ENCODE results near the gene ARID5B.

The ARID5B gene

DNA sequence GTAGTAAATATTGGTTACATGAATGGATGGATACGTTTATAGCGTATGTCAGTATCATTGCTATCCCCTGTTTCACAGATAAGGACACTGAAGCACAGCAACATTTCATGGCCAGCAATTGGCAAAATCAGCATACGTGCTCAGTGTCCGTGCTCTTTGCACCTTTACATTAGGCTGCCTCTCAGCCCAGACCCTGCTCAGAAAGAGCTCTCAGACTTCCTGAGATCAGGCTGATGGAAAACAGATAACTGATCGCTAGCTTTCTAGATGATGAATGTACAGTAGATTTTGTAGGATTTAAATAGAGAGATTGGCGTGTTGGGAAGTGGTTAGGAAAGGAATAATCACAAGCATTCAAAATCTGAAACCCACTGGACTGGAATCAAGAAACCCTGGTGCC lies 106.7 kb downstream of the ARID5B start:
- no peak overlapping the region for H3K27ac ChIP-seq
- no peaks in the 10 kb centered on the region for H3K4me1 ChIP-seq
- no peak overlapping the region for H3K9ac ChIP-seq
- no peak overlapping the region for H2AFZ ChIP-seq
- H3K9me3 ChIP-seq (ENCODE audit: control insufficient read depth, low read length): no peaks in the 10 kb centered on the region
- no peak overlapping the region for H3K4me2 ChIP-seq (ENCODE audit: low read length)
- no peak overlapping the region for H3K4me3 ChIP-seq (ENCODE audit: low read depth, low read length)
- no peaks in the 10 kb centered on the region for H3K27me3 ChIP-seq (ENCODE audit: control insufficient read depth, insufficient read depth, low read length)
- H3K36me3 ChIP-seq (ENCODE audit: control insufficient read depth, insufficient read depth, low read length): no peaks in the 10 kb centered on the region
- no peaks in the 10 kb centered on the region for H3K79me2 ChIP-seq
- TF ChIP-seq, protein P1, sequence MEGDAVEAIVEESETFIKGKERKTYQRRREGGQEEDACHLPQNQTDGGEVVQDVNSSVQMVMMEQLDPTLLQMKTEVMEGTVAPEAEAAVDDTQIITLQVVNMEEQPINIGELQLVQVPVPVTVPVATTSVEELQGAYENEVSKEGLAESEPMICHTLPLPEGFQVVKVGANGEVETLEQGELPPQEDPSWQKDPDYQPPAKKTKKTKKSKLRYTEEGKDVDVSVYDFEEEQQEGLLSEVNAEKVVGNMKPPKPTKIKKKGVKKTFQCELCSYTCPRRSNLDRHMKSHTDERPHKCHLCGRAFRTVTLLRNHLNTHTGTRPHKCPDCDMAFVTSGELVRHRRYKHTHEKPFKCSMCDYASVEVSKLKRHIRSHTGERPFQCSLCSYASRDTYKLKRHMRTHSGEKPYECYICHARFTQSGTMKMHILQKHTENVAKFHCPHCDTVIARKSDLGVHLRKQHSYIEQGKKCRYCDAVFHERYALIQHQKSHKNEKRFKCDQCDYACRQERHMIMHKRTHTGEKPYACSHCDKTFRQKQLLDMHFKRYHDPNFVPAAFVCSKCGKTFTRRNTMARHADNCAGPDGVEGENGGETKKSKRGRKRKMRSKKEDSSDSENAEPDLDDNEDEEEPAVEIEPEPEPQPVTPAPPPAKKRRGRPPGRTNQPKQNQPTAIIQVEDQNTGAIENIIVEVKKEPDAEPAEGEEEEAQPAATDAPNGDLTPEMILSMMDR (IDR thresholded peaks at IDR 0.05): no peak

- Histone ChIP-seq H3K79me2 (no peaks in the 10 kb centered on the region), H3K9ac (no peak overlapping the region), H3K4me3 (ENCODE audit: low read depth, low read length) (no peak overlapping the region), H3K9me3 (ENCODE audit: control insufficient read depth, low read length) (no peaks in the 10 kb centered on the region), H3K4me2 (ENCODE audit: low read length) (no peak overlapping the region), H3K36me3 (ENCODE audit: control insufficient read depth, insufficient read depth, low read length) (no peaks in the 10 kb centered on the region), H2AFZ (no peak overlapping the region), H3K4me1 (no peaks in the 10 kb centered on the region), H3K27ac (no peak overlapping the region), H3K27me3 (ENCODE audit: control insufficient read depth, insufficient read depth, low read length) (no peaks in the 10 kb centered on the region)
- TF ChIP-seq, protein P1 (IDR thresholded peaks at IDR 0.05): no peak
Measured at GRCh38 chr10:62008946-62009345, 107.4 kb downstream of the ARID5B start.

DNA sequence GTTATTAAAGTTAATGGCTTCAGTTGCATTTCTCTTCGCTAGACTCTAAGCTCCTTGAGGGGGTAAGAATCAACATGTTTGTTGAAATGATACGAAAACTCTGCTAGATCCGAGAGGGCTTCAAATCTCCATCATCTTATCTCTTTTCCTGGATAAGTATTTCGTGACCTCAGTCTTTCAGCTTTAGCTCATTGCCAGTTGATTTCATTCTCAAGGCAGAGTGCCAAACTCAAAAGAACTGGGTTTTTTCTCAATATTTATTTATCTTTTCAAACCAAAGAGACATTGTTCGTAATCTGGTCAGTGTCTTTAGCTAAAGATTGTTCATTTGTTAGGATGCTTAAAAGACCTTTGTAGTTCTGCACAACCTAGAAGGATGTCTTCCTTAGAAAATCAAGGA lies 108.9 kb downstream of the ARID5B start:
- Histone ChIP-seq H3K9me3 (ENCODE audit: control insufficient read depth, low read length) (no peaks in the 10 kb centered on the region), H3K27me3 (ENCODE audit: control insufficient read depth, insufficient read depth, low read length) (no peaks in the 10 kb centered on the region), H3K9ac (no peak overlapping the region), H3K36me3 (ENCODE audit: control insufficient read depth, insufficient read depth, low read length) (no peaks in the 10 kb centered on the region), H3K27ac (no peak overlapping the region), H3K4me3 (ENCODE audit: low read depth, low read length) (no peak overlapping the region), H3K4me2 (ENCODE audit: low read length) (no peak overlapping the region), H3K79me2 (no peaks in the 10 kb centered on the region), H2AFZ (no peak overlapping the region), H3K4me1 (no peaks in the 10 kb centered on the region)
- TF ChIP-seq, protein P1 (IDR thresholded peaks at IDR 0.05): no peak

DNA sequence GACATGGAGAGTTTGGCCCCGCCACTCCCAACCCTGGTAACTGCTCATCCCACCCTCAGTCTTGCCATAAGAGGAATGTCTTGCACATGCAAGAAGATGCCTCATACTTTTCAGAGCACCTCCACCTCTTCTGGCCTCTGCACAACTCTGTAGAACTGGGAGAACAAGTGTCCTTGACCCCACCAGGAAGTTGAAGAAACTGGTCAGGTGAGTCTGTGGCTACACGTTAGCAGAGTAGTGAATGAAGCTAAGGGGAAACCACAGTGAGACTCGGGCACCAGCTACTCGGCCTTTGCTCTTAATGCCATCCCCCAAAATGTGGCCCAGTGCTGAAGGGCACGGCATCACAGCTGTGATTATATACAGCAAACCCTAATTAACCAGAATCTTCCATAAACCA lies 110.1 kb downstream of the ARID5B start:
- Histone ChIP-seq H3K27ac (no peak overlapping the region), H2AFZ (no peak overlapping the region)
- TF ChIP-seq, protein P1 (IDR thresholded peaks at IDR 0.05): no peak

GRCh38 chr10:62012318-62012717 lies 110.8 kb downstream of the ARID5B start:
- no peak overlapping the region for H2AFZ ChIP-seq
- no peaks in the 10 kb centered on the region for H3K79me2 ChIP-seq
- H3K4me2 ChIP-seq (ENCODE audit: low read length): no peak overlapping the region
- TF ChIP-seq, protein P1 (IDR thresholded peaks at IDR 0.05): no peak
- H3K9ac ChIP-seq: no peak overlapping the region
- H3K4me1 ChIP-seq: no peaks in the 10 kb centered on the region
- no peak overlapping the region for H3K27ac ChIP-seq
- H3K4me3 ChIP-seq (ENCODE audit: low read depth, low read length): no peak overlapping the region
- H3K27me3 ChIP-seq (ENCODE audit: control insufficient read depth, insufficient read depth, low read length): no peaks in the 10 kb centered on the region
- H3K36me3 ChIP-seq (ENCODE audit: control insufficient read depth, insufficient read depth, low read length): no peaks in the 10 kb centered on the region
- no peaks in the 10 kb centered on the region for H3K9me3 ChIP-seq (ENCODE audit: control insufficient read depth, low read length)

More for the DNA sequence above, 110.1 kb downstream of the ARID5B start:
- Histone ChIP-seq H3K9ac (no peak overlapping the region), H3K4me3 (ENCODE audit: low read depth, low read length) (no peak overlapping the region), H3K4me2 (ENCODE audit: low read length) (no peak overlapping the region), H3K36me3 (ENCODE audit: control insufficient read depth, insufficient read depth, low read length) (no peaks in the 10 kb centered on the region), H3K27me3 (ENCODE audit: control insufficient read depth, insufficient read depth, low read length) (no peaks in the 10 kb centered on the region), H3K79me2 (no peaks in the 10 kb centered on the region), H3K4me1 (no peaks in the 10 kb centered on the region), H3K9me3 (ENCODE audit: control insufficient read depth, low read length) (no peaks in the 10 kb centered on the region)

All from parathyroid adenoma (tissue), 2 donors.